Measurements from ENCODE around the gene PRR29.
A peak's percentile ranks its signal among the peaks of the same experiment; 100 is the strongest.

Gene PRR29

GRCh38 chr17:63961355-63962212, 36.6 kb upstream of the PRR29 start:
- TF ChIP-seq CEBPB (IDR thresholded peaks at IDR 0.05) (peak; percentile 84), ZBTB7A (IDR thresholded peaks at IDR 0.05; ENCODE audit: low read depth) (0 out of 2 replicates have a peak, but pooled peaks have one; percentile 23), NFIC (IDR thresholded peaks at IDR 0.05) (no peak), MAX (IDR thresholded peaks at IDR 0.05) (peak; percentile 22; the same call in 1 of the 2 replicates)

DNA sequence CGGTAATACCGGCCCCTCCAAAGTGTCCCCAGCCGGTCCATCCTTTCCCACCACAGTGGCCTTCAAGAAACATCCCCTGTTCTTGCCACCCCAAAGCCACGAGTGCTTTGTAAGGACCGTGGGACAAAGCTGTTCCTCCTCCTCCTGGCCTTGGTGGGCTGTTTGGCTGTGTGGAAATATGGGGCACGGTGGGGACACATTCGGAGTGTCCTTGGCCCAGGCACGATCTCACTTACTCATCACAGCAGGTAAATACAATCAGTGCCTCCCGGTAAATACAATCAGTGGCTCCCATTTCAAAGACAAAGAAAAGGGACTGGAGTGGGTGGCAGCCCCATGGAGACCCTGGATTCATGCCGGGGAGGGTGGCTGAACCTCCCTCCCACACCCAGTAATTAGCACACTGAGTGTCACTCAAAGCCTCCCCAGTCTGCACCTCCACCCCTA, 35.8 kb upstream of the PRR29 start:
- no peak for TF ChIP-seq TAF1 (IDR thresholded peaks at IDR 0.05; ENCODE audit: low read depth)
- TF ChIP-seq REST (IDR thresholded peaks at IDR 0.05; ENCODE audit: low read depth), result no peak
- TF ChIP-seq EGR1 (IDR thresholded peaks at IDR 0.05), result no peak
- no peak for TF ChIP-seq CEBPB (IDR thresholded peaks at IDR 0.05)
- no peak for TF ChIP-seq USF1 (IDR thresholded peaks at IDR 0.05)
- no peak for TF ChIP-seq TEAD4 (IDR thresholded peaks at IDR 0.05)

DNA sequence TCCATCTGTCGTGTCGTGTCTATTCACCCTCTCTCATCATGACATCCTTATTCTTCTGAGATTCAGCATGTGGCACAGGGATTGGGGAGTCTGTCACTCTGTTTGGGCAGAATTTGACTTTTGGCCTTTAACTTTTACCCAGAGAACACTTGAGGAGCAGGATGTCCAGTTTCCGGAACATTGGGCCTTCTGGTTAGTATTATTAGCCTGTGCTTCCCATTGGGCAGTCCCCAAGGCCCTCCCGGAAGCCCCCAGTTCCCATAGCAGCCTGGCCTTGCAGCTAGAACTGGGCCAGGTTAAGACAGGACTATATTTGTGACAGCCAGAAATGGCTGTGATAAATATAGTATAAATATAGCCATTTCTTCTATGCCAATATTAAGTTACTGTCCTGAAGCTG, 35.0 kb upstream of the PRR29 start:
- TF ChIP-seq MAX (IDR thresholded peaks at IDR 0.05) (no peak), TAF1 (IDR thresholded peaks at IDR 0.05; ENCODE audit: low read depth) (no peak), NFIC (IDR thresholded peaks at IDR 0.05) (no peak), TEAD4 (IDR thresholded peaks at IDR 0.05) (no peak), TCF12 (IDR thresholded peaks at IDR 0.05; ENCODE audit: low read depth) (no peak), USF1 (IDR thresholded peaks at IDR 0.05) (no peak)

GRCh38 chr17:63966646-63967264, 31.4 kb upstream of the PRR29 start:
- TF ChIP-seq CREB1 (IDR thresholded peaks at IDR 0.05; ENCODE audit: low read depth) (no peak), USF1 (IDR thresholded peaks at IDR 0.05) (no peak), NFIC (IDR thresholded peaks at IDR 0.05) (no peak), RAD21 (IDR thresholded peaks at IDR 0.05; ENCODE audit: low read depth) (no peak), FOXM1 (IDR thresholded peaks at IDR 0.05; ENCODE audit: borderline replicate concordance, low read depth) (no peak)

GRCh38 chr17:63967953-63968352, 30.2 kb upstream of the PRR29 start:
- TF ChIP-seq EP300 (IDR thresholded peaks at IDR 0.05; ENCODE audit: borderline replicate concordance), result no peak
- TF ChIP-seq REST (IDR thresholded peaks at IDR 0.05; ENCODE audit: low read depth), result no peak
- TF ChIP-seq RAD21 (IDR thresholded peaks at IDR 0.05; ENCODE audit: low read depth), result no peak
- TF ChIP-seq TCF12 (IDR thresholded peaks at IDR 0.05; ENCODE audit: low read depth), result no peak

DNA sequence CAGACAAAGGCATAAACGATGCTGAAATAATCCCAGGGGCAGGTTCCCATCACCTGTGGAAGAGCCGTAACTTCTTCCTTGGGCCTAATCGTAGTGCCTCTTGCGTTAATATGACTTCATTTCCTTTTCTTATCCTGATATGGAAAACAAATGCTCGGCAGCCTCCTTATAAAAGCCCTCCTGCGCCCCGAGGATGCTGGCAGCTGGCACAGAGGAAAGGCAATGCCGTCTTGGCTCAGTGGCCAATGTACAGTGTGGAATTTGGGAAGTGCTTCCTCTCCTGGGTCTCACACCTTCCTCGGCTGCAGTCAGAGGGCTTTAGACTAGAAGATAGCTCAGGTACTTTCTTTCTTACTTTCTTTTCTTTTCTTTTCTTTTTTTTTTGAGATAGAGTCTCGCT, 28.9 kb upstream of the PRR29 start:
- TF ChIP-seq TEAD4 (IDR thresholded peaks at IDR 0.05) (no peak), TCF12 (IDR thresholded peaks at IDR 0.05; ENCODE audit: low read depth) (no peak), REST (IDR thresholded peaks at IDR 0.05; ENCODE audit: low read depth) (no peak), TAF1 (IDR thresholded peaks at IDR 0.05; ENCODE audit: low read depth) (no peak)
